Peyer's patch (tissue), 4 donors: Measurements from ENCODE around the gene CUBN. TPM values are rescaled to one million over a fixed set of nuclear protein-coding genes. Genes with fewer than 3 reads are reported as not detected.

ENCODE experiments used
- DNase-seq, 3 donors: peaks; one replicate each; pipeline ENCODE4 v3.0.0-alpha.2; 2017 to 2019
- H3K27ac ChIP-seq, 4 donors: fragments of 200-600 bp; sonication (generic); one replicate each; pipeline ENCODE4 v1.5.1; 2016 to 2019
- H3K27me3 ChIP-seq, 2 donors: fragments of 200-600 bp; sonication (generic); one replicate each; pipeline ENCODE4 v1.5.1; 2019
- H3K36me3 ChIP-seq, 3 donors: fragments of 200-600 bp; sonication (generic); one replicate each; pipeline ENCODE4 v1.5.1; 2016 to 2019
- H3K4me1 ChIP-seq, 4 donors: fragments of 200-600 bp; sonication (generic); one replicate each; pipeline ENCODE4 v1.5.1; 2016 to 2019
- H3K4me3 ChIP-seq, 4 donors: fragments of 200-600 bp; sonication (generic); 1 replicate in 3 of 4; 2 replicates in 1 of 4; pipeline ENCODE4 v1.5.1; 2016 to 2019; ENCODE audit warnings: mild to moderate bottlenecking in 1 of 4
- H3K9me3 ChIP-seq, 4 donors: fragments of 200-600 bp; sonication (generic); one replicate each; pipeline ENCODE4 v1.5.1; 2016 to 2019; ENCODE audit warnings: mild to moderate bottlenecking in 1 of 4
- CTCF ChIP-seq, 6 experiments: fragments of 450-650 bp in 4 of 6; fragments of 200-600 bp in 2 of 6; sonication (generic) in 1 of 6; IDR thresholded peaks; one replicate each; pipeline ENCODE4 v1.5.1; 2017 to 2019; ENCODE audit warnings: antibody characterized with exemption in 6 of 6, mild to moderate bottlenecking in 3 of 6, moderate library complexity in 1 of 6
- POLR2A ChIP-seq, 2 donors: fragments of 450-650 bp; IDR thresholded peaks; one replicate each; pipeline ENCODE4 v1.5.1; 2017; ENCODE audit warnings: antibody characterized with exemption in 2 of 2, mild to moderate bottlenecking in 2 of 2, moderate library complexity in 2 of 2
- total RNA-seq, 4 donors: library from RNA; depleted of rRNA; stranded (reverse); fragments of >200 nt; gene quantifications; one replicate each; pipeline ENCODE4 v1.1.0, GENCODE V29; 2016

CUBN gene
- total RNA-seq, 4 donors from 2014 or later: 2.5 to 329 (median 126) TPM

GRCh38 chr10:16870331-16870730, 259.3 kb downstream of the CUBN start:
- no peaks in the 10 kb centered on the region for H3K36me3 ChIP-seq
- H3K4me3 ChIP-seq: no peak overlapping the region
- TF ChIP-seq CTCF (IDR thresholded peaks at IDR 0.05) (no peak), POLR2A (IDR thresholded peaks at IDR 0.05) (no peak)
- H3K9me3 ChIP-seq: no peaks in the 10 kb centered on the region
- DNase-seq: no peak
- no peaks in the 10 kb centered on the region for H3K27me3 ChIP-seq
- no peak overlapping the region for H3K27ac ChIP-seq
- no peaks in the 10 kb centered on the region for H3K4me1 ChIP-seq

GRCh38 chr10:16867990-16868389, 261.6 kb downstream of the CUBN start:
- no peak for DNase-seq
- no peaks in the 10 kb centered on the region for H3K27me3 ChIP-seq
- H3K9me3 ChIP-seq: no peaks in the 10 kb centered on the region
- no peak overlapping the region for H3K4me3 ChIP-seq
- no peaks in the 10 kb centered on the region for H3K4me1 ChIP-seq
- no peak overlapping the region for H3K27ac ChIP-seq
- TF ChIP-seq CTCF (IDR thresholded peaks at IDR 0.05) (no peak), POLR2A (IDR thresholded peaks at IDR 0.05) (no peak)
- no peaks in the 10 kb centered on the region for H3K36me3 ChIP-seq

- Histone ChIP-seq H3K36me3 (no peaks in the 10 kb centered on the region), H3K27ac (no peak overlapping the region), H3K4me1 (no peaks in the 10 kb centered on the region), H3K9me3 (no peaks in the 10 kb centered on the region), H3K4me3 (no peak overlapping the region), H3K27me3 (no peaks in the 10 kb centered on the region)
- no peak for TF ChIP-seq CTCF (IDR thresholded peaks at IDR 0.05)
- no peak for TF ChIP-seq POLR2A (IDR thresholded peaks at IDR 0.05)
- DNase-seq: no peak
Observed at GRCh38 chr10:16867556-16867955, 262.1 kb downstream of the CUBN start.

GRCh38 chr10:16866541-16867275, 262.9 kb downstream of the CUBN start:
- H3K4me1 ChIP-seq: no peaks in the 10 kb centered on the region
- no peaks in the 10 kb centered on the region for H3K27me3 ChIP-seq
- H3K4me3 ChIP-seq: no peak overlapping the region
- DNase-seq: no peak
- no peaks in the 10 kb centered on the region for H3K9me3 ChIP-seq
- TF ChIP-seq POLR2A (IDR thresholded peaks at IDR 0.05) (no peak), CTCF (IDR thresholded peaks at IDR 0.05) (no peak)
- H3K36me3 ChIP-seq: no peaks in the 10 kb centered on the region
- no peak overlapping the region for H3K27ac ChIP-seq

GRCh38 chr10:16865766-16866165, 263.8 kb downstream of the CUBN start:
- TF ChIP-seq POLR2A (IDR thresholded peaks at IDR 0.05): no peak
- no peak for TF ChIP-seq CTCF (IDR thresholded peaks at IDR 0.05)
- Histone ChIP-seq H3K4me1 (no peaks in the 10 kb centered on the region), H3K4me3 (no peak overlapping the region), H3K27ac (no peak overlapping the region), H3K27me3 (no peaks in the 10 kb centered on the region), H3K36me3 (no peaks in the 10 kb centered on the region), H3K9me3 (no peaks in the 10 kb centered on the region)
- no peak for DNase-seq
